ENCODE results near the gene DHRS13.

The DHRS13 gene

DNA sequence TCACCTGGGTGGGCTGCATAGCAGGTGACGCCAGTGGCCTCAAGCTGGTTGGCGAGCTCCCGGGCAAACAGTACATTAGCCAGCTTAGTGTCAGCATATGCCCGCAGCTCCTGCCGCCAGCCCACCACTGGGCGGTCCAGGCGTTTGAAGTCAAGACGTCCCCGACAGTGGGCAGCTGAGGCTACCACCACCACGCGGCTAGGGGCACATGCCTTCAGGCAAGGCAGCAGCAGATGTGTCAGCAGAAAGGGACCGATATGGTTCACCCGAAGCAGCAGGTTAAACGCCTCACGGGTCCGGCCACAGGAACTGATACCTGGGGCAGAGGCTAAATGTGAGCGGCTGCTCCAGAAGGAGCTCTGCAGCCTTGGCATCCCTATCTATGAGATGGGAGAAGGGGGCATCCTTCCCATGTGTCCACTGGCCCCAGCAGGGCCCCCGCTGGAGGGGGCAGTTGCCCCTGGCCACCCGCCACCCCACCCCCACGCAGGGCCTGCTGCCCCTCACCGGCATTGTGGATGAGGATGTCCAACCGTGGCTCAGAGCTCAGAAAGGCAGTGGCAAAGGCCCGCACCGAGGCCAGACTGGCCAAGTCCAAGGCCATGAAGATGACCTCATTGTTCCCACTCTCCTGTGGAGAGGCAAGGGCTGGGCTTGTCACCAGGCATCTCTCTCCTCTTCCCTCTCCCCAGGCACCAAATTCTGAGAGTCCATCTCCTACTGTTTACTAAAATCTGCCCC lies 1.7 kb downstream of the DHRS13 start:
- Histone ChIP-seq H3K27me3 (ENCODE audit: insufficient read depth, poor library complexity, severe bottlenecking) (no peaks in the 10 kb centered on the region), H3K4me3 (ENCODE audit: severe bottlenecking) (no peak overlapping the region), H3K9me3 (ENCODE audit: severe bottlenecking) (no peaks in the 10 kb centered on the region), H3K27ac (ENCODE audit: poor library complexity, severe bottlenecking) (peak overlapping the region; percentile 58), H3K36me3 (ENCODE audit: low read depth) (no peaks in the 10 kb centered on the region), H3K4me1 (ENCODE audit: insufficient read depth, poor library complexity, severe bottlenecking) (peaks cover 8% of the 10 kb centered on the region)
- TF ChIP-seq, protein P1, sequence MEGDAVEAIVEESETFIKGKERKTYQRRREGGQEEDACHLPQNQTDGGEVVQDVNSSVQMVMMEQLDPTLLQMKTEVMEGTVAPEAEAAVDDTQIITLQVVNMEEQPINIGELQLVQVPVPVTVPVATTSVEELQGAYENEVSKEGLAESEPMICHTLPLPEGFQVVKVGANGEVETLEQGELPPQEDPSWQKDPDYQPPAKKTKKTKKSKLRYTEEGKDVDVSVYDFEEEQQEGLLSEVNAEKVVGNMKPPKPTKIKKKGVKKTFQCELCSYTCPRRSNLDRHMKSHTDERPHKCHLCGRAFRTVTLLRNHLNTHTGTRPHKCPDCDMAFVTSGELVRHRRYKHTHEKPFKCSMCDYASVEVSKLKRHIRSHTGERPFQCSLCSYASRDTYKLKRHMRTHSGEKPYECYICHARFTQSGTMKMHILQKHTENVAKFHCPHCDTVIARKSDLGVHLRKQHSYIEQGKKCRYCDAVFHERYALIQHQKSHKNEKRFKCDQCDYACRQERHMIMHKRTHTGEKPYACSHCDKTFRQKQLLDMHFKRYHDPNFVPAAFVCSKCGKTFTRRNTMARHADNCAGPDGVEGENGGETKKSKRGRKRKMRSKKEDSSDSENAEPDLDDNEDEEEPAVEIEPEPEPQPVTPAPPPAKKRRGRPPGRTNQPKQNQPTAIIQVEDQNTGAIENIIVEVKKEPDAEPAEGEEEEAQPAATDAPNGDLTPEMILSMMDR (IDR thresholded peaks at IDR 0.05; ENCODE audit: poor library complexity, severe bottlenecking): no peak
- ATAC-seq (ENCODE audit: low read depth): no peak
- DNase-seq (ENCODE audit: low spot score): no peak

DNA sequence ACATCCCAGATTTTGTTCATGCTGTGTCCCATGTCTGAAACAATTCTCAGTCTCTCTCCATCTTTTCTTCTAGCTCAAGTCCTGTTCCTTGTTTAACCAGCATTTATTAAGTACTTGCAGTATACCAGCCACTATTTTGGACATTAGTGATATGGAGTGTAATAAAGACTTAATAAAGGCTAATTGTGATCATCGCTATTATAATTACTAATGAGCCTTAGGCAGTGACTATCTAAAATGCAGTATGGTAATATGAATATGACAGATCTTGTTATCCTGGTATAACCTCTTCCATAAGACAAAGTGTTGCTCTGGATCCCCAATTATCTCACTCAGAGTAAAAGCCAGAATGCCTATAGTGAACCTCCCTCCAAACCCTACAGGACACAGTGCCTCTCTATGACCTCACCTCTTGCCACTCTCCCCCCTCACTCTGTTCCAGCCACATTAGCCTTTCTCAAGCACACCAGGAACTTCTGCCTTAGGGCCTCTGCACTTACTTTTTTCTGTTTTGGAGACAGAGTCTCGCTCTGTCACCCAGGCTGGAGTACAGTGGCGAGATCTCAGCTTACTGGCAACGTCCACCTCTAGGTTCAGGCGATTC lies 3.6 kb downstream of the DHRS13 start:
- DNase-seq (ENCODE audit: low spot score) (no peak), ATAC-seq (ENCODE audit: low read depth) (no peak)
- TF ChIP-seq, protein P1 (IDR thresholded peaks at IDR 0.05; ENCODE audit: poor library complexity, severe bottlenecking): no peak
- no peaks in the 10 kb centered on the region for H3K27me3 ChIP-seq (ENCODE audit: insufficient read depth, poor library complexity, severe bottlenecking)
- no peaks in the 10 kb centered on the region for H3K9me3 ChIP-seq (ENCODE audit: severe bottlenecking)
- H3K4me1 ChIP-seq (ENCODE audit: insufficient read depth, poor library complexity, severe bottlenecking): peaks cover 10% of the 10 kb centered on the region
- H3K27ac ChIP-seq (ENCODE audit: poor library complexity, severe bottlenecking): no peak overlapping the region
- H3K36me3 ChIP-seq (ENCODE audit: low read depth): 0 out of 2 replicates have a peak, but pooled peaks cover 6% of the 10 kb centered on the region
- H3K4me3 ChIP-seq (ENCODE audit: severe bottlenecking): no peak overlapping the region

DNA sequence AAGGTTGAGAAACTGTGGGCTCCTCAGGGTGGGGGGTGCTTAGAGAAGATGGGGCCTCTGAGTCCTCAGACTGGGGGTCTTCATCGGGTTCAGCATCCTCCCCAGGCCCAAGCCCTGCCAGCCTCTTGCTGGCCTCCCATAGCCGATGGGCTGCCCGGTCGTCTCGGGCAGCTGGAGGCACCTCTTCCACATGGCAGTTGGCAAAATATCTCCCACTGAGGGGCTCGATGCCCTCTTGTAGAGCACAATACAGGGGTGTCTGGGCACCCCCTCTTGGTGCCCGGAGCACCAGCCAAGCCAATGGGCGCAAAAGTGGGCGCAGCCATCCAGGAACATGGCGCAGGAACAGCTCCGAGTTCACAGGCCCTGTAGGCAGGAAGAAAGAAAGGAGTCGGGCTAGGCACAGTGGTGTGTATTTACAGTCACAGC lies 4.3 kb downstream of the DHRS13 start:
- no peak overlapping the region for H3K4me3 ChIP-seq (ENCODE audit: severe bottlenecking)
- no peaks in the 10 kb centered on the region for H3K27me3 ChIP-seq (ENCODE audit: insufficient read depth, poor library complexity, severe bottlenecking)
- 0 out of 2 replicates have a peak, but pooled peaks cover 13% of the 10 kb centered on the region for H3K36me3 ChIP-seq (ENCODE audit: low read depth)
- no peak for DNase-seq (ENCODE audit: low spot score)
- H3K4me1 ChIP-seq (ENCODE audit: insufficient read depth, poor library complexity, severe bottlenecking): peaks cover 15% of the 10 kb centered on the region
- no peaks in the 10 kb centered on the region for H3K9me3 ChIP-seq (ENCODE audit: severe bottlenecking)
- TF ChIP-seq, protein P1 (IDR thresholded peaks at IDR 0.05; ENCODE audit: poor library complexity, severe bottlenecking): no peak
- ATAC-seq (ENCODE audit: low read depth): no peak
- peak overlapping the region; percentile 88 for H3K27ac ChIP-seq (ENCODE audit: poor library complexity, severe bottlenecking)

DNA sequence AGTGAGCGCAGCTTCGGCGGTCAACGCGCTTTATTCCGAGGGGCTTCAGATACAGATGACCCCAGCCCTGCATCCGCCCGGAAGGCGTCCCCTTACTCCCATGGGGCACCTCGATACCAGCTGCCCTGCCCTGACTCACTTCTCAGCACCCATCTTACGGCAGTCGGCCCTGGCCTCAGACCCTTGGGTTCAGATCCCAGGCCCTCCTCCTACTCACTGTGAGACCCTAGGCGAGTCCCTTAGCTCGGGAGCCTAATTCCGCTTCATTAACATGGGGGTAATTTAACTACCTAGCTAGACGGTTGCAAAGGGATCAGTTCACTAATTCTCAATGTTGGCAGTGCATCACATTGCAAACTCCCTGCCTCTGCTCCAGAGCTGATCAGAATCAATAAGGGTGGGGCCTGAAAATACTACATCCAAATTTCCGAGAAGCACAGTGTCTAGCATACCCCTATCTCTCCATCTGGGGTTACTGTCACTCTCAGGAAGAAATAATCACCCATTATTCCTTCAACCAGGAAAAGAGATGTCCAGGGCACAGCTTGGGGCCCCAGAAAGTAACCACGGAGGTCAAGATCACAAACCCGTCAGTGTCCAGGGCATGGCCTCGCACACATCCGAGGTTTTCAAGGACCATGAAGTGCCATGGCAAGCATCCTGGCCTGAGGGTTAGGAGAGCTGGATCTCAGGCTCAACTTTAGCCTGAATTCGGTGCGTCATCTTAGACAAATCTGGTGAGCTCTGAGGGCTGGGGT lies 4.9 kb downstream of the DHRS13 start:
- Histone ChIP-seq H3K4me1 (ENCODE audit: insufficient read depth, poor library complexity, severe bottlenecking) (peaks cover 21% of the 10 kb centered on the region), H3K27me3 (ENCODE audit: insufficient read depth, poor library complexity, severe bottlenecking) (no peaks in the 10 kb centered on the region), H3K27ac (ENCODE audit: poor library complexity, severe bottlenecking) (peak overlapping the region; percentile 88), H3K36me3 (ENCODE audit: low read depth) (0 out of 2 replicates have a peak, but pooled peaks cover 14% of the 10 kb centered on the region), H3K4me3 (ENCODE audit: severe bottlenecking) (peak overlapping the region; percentile 53), H3K9me3 (ENCODE audit: severe bottlenecking) (no peaks in the 10 kb centered on the region)
- TF ChIP-seq, protein P1 (IDR thresholded peaks at IDR 0.05; ENCODE audit: poor library complexity, severe bottlenecking): peak; percentile 4
- DNase-seq (ENCODE audit: low spot score): no peak
- ATAC-seq (ENCODE audit: low read depth): no peak
